ENCODE results near the gene CFAP74.

Gene CFAP74

GRCh38 chr1:2021550-2021949 lies 18.0 kb upstream of the CFAP74 start:
- no peak for DNase-seq (ENCODE audit: low read depth)

GRCh38 chr1:2020310-2020655 lies 16.7 kb upstream of the CFAP74 start:
- no peak for DNase-seq (ENCODE audit: low read depth)

- DNase-seq (ENCODE audit: low read depth) = no peak
Observed at GRCh38 chr1:2019571-2020309, 16.2 kb upstream of the CFAP74 start.

GRCh38 chr1:2019172-2019543 lies 15.6 kb upstream of the CFAP74 start, which contains the start of gene GABRD:
Gene GABRD (plus strand): TSS chr1:2019345. CDS start chr1:2019424, 79 bp downstream.
- DNase-seq (ENCODE audit: low read depth) = no peak

- no peak for DNase-seq (ENCODE audit: low read depth)
Observed at GRCh38 chr1:2018217-2019171, 14.9 kb upstream of the CFAP74 start.

GRCh38 chr1:2016123-2016522 lies 12.5 kb upstream of the CFAP74 start:
- DNase-seq (ENCODE audit: low read depth) = no peak

- no peak for DNase-seq (ENCODE audit: low read depth)
Observed at GRCh38 chr1:2014741-2015735, 11.5 kb upstream of the CFAP74 start.

- no peak for DNase-seq (ENCODE audit: low read depth)
Observed at GRCh38 chr1:2014181-2014580, 10.6 kb upstream of the CFAP74 start.

- no peak for DNase-seq (ENCODE audit: low read depth)
Observed at GRCh38 chr1:2009101-2010053, 5.8 kb upstream of the CFAP74 start.

- no peak for DNase-seq (ENCODE audit: low read depth)
Observed at GRCh38 chr1:2004856-2005255, 1.3 kb upstream of the CFAP74 start.

- no peak for DNase-seq (ENCODE audit: low read depth)
Observed at GRCh38 chr1:2001773-2002411, 1.7 kb downstream of the CFAP74 start.

- no peak for DNase-seq (ENCODE audit: low read depth)
Observed at GRCh38 chr1:2000850-2001249, 2.7 kb downstream of the CFAP74 start.

GRCh38 chr1:2000432-2000831 lies 3.2 kb downstream of the CFAP74 start:
- DNase-seq (ENCODE audit: low read depth) = no peak

GRCh38 chr1:1997576-1997975 lies 6.0 kb downstream of the CFAP74 start:
- DNase-seq (ENCODE audit: low read depth) = no peak

- DNase-seq (ENCODE audit: low read depth) = no peak
Observed at GRCh38 chr1:1996207-1996651, 7.4 kb downstream of the CFAP74 start.

GRCh38 chr1:1994536-1994935 lies 9.1 kb downstream of the CFAP74 start:
- DNase-seq (ENCODE audit: low read depth) = no peak

- no peak for DNase-seq (ENCODE audit: low read depth)
Observed at GRCh38 chr1:1990222-1990621, 13.4 kb downstream of the CFAP74 start.

- no peak for DNase-seq (ENCODE audit: low read depth)
Observed at GRCh38 chr1:1989789-1990188, 13.8 kb downstream of the CFAP74 start.

GRCh38 chr1:1989102-1989542 lies 14.5 kb downstream of the CFAP74 start:
- no peak for DNase-seq (ENCODE audit: low read depth)

Measured in stimulated activated CD8-positive, alpha-beta memory T cell treated with anti-CD3 and anti-CD28 coated beads, Interleukin-4, amount 100 ng/mL, for 24 hours (primary cell).